Inflammatory macrophage (primary cell): ENCODE results near the gene GPR158.

ENCODE experiments used
- DNase-seq, 2 donors: peaks; one replicate each; pipeline ENCODE4 v3.0.0-alpha.2; 2020 to 2022

The GPR158 gene

GRCh38 chr10:25615926-25616325 is 441.1 kb downstream of the GPR158 start:
- no peak for DNase-seq

- DNase-seq: no peak
These were observed 442.2 kb downstream of the GPR158 start for GRCh38 chr10:25616903-25617592.

DNA sequence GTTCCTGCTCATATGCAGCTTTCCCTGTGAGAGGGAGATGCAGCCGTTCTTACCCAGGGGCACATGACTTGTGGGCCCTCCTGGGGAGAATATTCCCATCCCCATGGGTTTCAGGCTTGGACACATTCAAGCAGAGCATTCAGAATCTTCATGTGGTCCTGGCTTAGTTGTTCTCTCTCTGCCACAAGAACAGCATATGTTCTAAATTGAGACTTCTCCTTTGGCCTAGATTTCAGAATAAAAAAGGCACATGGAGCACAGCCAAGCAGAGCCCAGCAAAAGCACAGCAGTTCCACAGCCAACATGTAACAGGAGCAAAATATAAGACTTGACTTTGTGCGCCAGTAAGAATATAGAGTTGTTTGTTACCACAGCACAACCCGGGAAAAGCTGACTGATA is 452.8 kb downstream of the GPR158 start:
- no peak for DNase-seq

DNA sequence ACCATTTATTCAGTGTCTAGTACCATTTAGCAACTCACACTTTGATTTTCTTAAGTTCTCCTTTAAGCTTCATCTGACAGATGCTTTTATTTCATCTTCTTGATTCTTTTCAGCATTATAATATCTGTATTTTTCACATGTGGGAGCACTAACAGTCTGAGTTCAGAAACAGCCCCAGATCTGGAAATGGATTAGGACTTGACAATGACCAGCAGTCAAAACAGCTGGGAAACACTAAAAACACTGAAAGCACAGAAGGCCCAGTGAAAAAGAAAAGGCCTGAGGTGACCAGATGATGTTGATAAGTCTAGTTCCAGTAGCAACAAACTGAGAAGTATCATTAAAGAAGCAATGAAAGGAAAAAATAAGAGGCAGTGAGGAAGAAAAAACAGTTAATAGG is 454.5 kb downstream of the GPR158 start:
- DNase-seq: no peak

GRCh38 chr10:25631471-25631870 is 456.7 kb downstream of the GPR158 start:
- no peak for DNase-seq

DNA sequence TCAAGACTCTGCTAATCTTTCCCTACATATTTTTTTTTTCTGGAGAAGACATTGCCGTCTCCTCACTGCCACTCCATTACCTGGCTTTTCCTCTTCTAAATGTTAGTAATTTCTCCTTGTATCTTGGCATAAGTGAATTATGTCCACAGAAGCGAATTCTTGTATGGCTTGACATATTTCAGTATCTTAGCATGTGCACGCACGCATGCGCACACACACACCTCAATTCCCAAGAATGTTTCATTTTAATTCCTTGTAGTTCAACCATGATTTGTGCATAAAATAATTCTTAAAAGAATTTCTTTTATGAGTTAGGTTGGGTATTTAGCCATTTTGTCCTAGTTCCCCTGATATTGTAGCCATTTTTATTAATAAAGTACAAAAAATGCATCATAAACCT is 458.0 kb downstream of the GPR158 start:
- DNase-seq: no peak

DNA sequence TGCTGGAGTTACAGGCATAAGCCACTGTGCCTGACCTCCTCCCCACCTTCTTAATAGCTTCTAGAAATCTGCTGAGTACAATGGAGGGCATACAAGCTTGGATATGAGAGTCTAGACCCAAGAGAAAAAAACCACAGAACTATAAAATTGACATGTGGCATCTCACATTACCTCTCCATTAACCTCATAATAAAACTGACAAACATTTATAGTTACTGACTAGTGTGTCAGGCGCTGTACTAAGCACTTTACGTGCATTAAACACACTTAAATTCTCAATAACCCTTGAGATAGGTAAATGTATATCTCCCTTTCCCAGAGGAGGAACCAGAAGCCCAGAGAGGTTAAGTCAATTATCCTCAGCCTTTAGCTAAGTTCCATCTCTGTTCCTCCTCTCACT is 458.7 kb downstream of the GPR158 start:
- DNase-seq: no peak

GRCh38 chr10:25639646-25640045 is 464.8 kb downstream of the GPR158 start:
- DNase-seq: no peak

GRCh38 chr10:25641595-25641994 is 466.8 kb downstream of the GPR158 start:
- no peak for DNase-seq

DNA sequence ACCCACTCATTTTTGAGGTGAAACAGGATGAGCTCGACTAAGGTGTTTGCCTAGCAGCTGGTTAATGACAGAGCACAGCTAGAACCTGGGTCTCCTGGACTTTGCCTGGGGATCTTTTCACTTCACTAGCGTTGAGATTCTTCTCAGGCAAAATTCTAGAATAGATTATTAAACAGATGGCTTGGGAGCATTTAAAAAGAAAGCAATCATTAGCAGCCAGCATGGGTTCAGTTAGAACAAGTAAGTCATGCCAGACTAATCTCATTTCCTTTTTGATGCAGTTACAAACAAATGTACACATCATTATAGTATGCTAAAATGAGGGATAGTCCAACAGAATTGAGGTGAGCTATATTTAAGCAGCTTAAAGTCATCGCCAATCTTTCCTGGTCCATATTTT is 467.9 kb downstream of the GPR158 start:
- DNase-seq: no peak

DNA sequence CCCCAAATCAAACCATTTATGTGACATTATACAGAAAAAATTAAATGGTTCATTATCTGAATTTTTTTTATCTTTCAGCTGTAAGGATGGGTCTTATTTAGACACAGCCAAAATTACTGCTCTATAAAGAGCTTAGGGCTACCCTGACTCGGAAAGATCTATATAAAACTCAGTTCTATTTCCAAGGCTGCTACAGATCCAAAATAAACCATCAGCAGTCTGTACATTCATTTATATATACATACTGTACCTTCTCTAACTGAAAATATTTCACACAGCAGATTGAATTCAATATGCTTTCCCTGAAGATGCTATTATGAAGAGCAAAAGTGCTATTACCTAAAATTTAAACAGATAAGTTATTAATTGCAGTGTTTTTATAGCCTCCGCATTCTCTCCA is 471.6 kb downstream of the GPR158 start:
- DNase-seq: no peak

GRCh38 chr10:25651534-25651933 is 476.7 kb downstream of the GPR158 start:
- no peak for DNase-seq
